Right lobe of liver (tissue), 6 donors: ENCODE data around the gene GGACT. TPM values are rescaled to one million over a fixed set of nuclear protein-coding genes. Genes with fewer than 3 reads are reported as not detected.

ENCODE experiments used
- ATAC-seq, 4 donors: fragments of 200-7000 bp; cut with Tn5 transposase; one replicate each; pipeline ENCODE4 v1.9.1; 2020; ENCODE audit warnings: mild to moderate bottlenecking in 4 of 4, moderate library complexity in 4 of 4
- DNase-seq, 3 donors: peaks; one replicate each; pipeline ENCODE4 v3.0.0-alpha.2; 2020
- H3K27ac ChIP-seq, 3 donors: fragments of 200-600 bp; one replicate each; pipeline ENCODE4 v1.8.0; 2022
- H3K27me3 ChIP-seq, 2 donors: fragments of 200-600 bp; one replicate each; pipeline ENCODE4 v1.8.0; 2022
- H3K36me3 ChIP-seq, 4 donors: fragments of 200-600 bp; sonication (generic) in 1 of 4; one replicate each; pipeline versions ENCODE4 v1.5.1 to v1.8.0; 2017 to 2022; ENCODE audit warnings: control low read depth in 1 of 4
- H3K4me1 ChIP-seq, 4 donors: fragments of 200-600 bp; sonication (generic) in 1 of 4; one replicate each; pipeline versions ENCODE4 v1.5.1 to v1.8.0; 2017 to 2022; ENCODE audit warnings: control low read depth in 1 of 4
- H3K4me3 ChIP-seq, 3 donors: fragments of 200-600 bp; one replicate each; pipeline ENCODE4 v1.8.0; 2022
- H3K9me3 ChIP-seq, 4 donors: fragments of 200-600 bp; sonication (generic) in 1 of 4; one replicate each; pipeline versions ENCODE4 v1.5.1 to v1.8.0; 2017 to 2022; ENCODE audit warnings: control low read depth in 1 of 4
- POLR2A ChIP-seq: fragments of 450-650 bp; IDR thresholded peaks from one replicate; pipeline ENCODE4 v1.6.1; 2017; ENCODE audit warnings: antibody characterized with exemption, mild to moderate bottlenecking
- WGBS: methylation state at CpG from one replicate; pipeline ENCODE4 v1.1.6; 2018; ENCODE audit warnings: low coverage, low lambda C conversion rate; ENCODE audit not compliant: insufficient coverage; ENCODE audit errors: missing lambda C conversion rate; 5-methylcytosine and 5-hydroxymethylcytosine counted together
- intact Hi-C, 2 donors: fragments of 100-400 bp; cut with DNase I; formaldehyde crosslinking; loops; one replicate each; pipeline versions ENCODE4 v1.11.2 to v1.14.1; 2022
- total RNA-seq, 6 experiments: library from RNA; depleted of rRNA in 2 of 6; stranded (reverse); fragments of >200 nt in 2 of 6; fragmentation: NEBNext Ultra II Directional in 3 of 6; extraction: Animal tissue kit (Norgen Biotek cat#: 25700) in 3 of 6; gene quantifications; one replicate each; pipeline versions ENCODE4 v1.1.0 to v1.2.4, GENCODE V29; 2016 to 2023
- TF ChIP-seq, protein P1 (sequence below), 4 donors: fragments of 200-600 bp in 3 of 4; fragments of 450-650 bp in 1 of 4; IDR thresholded peaks; one replicate each; pipeline versions ENCODE4 v1.5.1 to v1.8.0; 2016 to 2022; ENCODE audit warnings: antibody characterized with exemption in 4 of 4, mild to moderate bottlenecking in 2 of 4
- donor health status: DM: no; HTN: yes; CAD: no.
- donor health status: DM: no; HTN: no; CAD: no.
- donor health status: DM: no; HTN: no; CAD: no.
- donor health status: DM: no; HTN: yes; CAD: no.
- donor health status: DM: no; HTN: yes; CAD: no.

Gene GGACT
- total RNA-seq, 6 experiments from 2014 or later: 4.7 to 9.0 (median 5.9) TPM

DNA sequence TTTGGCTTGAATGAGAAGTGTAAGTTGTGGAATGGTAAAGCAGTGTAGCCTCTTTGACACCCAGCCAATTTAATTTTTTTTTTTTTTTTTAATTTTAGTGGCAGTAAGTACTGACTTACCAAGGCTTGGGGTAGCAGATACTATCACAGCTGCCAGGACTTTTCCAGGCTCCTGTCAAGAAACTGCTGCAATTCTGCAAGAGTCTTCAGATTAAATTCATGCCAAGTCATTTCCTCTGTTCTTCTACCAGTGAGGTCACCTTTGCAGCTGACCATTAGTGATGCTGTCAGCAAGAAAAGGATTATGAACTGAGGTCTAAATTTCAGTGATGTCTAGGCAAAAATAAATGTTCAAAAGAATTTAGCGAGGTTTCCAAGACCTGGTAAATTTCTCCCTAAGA lies 91.2 kb downstream of the GGACT start:
- Histone ChIP-seq H3K9me3 (no peaks in the 10 kb centered on the region), H3K27ac (no peak overlapping the region), H3K36me3 (no peaks in the 10 kb centered on the region), H3K4me3 (no peak overlapping the region), H3K27me3 (no peaks in the 10 kb centered on the region), H3K4me1 (no peaks in the 10 kb centered on the region)
- intact Hi-C loops: no loop called here
- ATAC-seq (peak in 1 of 4 donors; percentile 26), DNase-seq (no peak)
- TF ChIP-seq POLR2A: no peak
- TF ChIP-seq, protein P1, sequence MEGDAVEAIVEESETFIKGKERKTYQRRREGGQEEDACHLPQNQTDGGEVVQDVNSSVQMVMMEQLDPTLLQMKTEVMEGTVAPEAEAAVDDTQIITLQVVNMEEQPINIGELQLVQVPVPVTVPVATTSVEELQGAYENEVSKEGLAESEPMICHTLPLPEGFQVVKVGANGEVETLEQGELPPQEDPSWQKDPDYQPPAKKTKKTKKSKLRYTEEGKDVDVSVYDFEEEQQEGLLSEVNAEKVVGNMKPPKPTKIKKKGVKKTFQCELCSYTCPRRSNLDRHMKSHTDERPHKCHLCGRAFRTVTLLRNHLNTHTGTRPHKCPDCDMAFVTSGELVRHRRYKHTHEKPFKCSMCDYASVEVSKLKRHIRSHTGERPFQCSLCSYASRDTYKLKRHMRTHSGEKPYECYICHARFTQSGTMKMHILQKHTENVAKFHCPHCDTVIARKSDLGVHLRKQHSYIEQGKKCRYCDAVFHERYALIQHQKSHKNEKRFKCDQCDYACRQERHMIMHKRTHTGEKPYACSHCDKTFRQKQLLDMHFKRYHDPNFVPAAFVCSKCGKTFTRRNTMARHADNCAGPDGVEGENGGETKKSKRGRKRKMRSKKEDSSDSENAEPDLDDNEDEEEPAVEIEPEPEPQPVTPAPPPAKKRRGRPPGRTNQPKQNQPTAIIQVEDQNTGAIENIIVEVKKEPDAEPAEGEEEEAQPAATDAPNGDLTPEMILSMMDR (IDR thresholded peaks at IDR 0.05): no peak
- 100% methylated on average over 1 of the region's 1 CpG for WGBS

- no peak for ATAC-seq
- Histone ChIP-seq H3K4me3 (no peak overlapping the region), H3K9me3 (no peaks in the 10 kb centered on the region), H3K27ac (no peak overlapping the region), H3K27me3 (no peaks in the 10 kb centered on the region), H3K36me3 (no peaks in the 10 kb centered on the region), H3K4me1 (peaks cover 0 to 4% (median 0%) of the 10 kb centered on the region in 4 donors)
- no peak for TF ChIP-seq POLR2A
- TF ChIP-seq, protein P1 (IDR thresholded peaks at IDR 0.05): no peak
- 90% methylated on average over 1 of the region's 1 CpG for WGBS
- no peak for DNase-seq
- intact Hi-C loops: no loop called here
Measured at GRCh38 chr13:100495455-100495854, 93.1 kb downstream of the GGACT start.

DNA sequence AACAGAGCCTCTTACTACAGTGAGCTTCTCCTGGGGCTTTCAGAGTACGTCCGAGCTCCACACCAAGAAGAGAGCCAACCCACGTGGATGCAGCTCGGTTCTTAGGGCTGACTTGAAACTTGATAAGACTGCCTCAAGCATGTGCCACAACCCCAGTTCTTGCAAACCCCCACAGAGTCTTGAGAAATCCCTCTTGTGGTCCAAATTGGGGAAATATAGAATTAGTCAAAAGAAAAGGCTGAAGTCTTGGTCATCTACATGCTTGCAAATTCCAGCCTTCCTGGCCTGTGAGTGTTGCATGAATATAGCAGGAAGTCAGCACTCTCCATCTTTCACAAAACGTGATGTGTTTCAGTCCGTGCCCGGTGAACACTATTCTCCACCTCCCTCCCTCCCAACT lies 95.2 kb downstream of the GGACT start:
- no peak overlapping the region for H3K4me3 ChIP-seq
- ATAC-seq (no peak), DNase-seq (no peak)
- intact Hi-C loops: no loop called here
- H3K27ac ChIP-seq: no peak overlapping the region
- no peaks in the 10 kb centered on the region for H3K27me3 ChIP-seq
- H3K4me1 ChIP-seq: peaks cover 0 to 6% (median 0%) of the 10 kb centered on the region in 4 donors
- no peaks in the 10 kb centered on the region for H3K36me3 ChIP-seq
- H3K9me3 ChIP-seq: no peaks in the 10 kb centered on the region
- no peak for TF ChIP-seq POLR2A
- TF ChIP-seq, protein P1 (IDR thresholded peaks at IDR 0.05): no peak
- WGBS: 86% methylated on average over 3 of the region's 7 CpGs

DNA sequence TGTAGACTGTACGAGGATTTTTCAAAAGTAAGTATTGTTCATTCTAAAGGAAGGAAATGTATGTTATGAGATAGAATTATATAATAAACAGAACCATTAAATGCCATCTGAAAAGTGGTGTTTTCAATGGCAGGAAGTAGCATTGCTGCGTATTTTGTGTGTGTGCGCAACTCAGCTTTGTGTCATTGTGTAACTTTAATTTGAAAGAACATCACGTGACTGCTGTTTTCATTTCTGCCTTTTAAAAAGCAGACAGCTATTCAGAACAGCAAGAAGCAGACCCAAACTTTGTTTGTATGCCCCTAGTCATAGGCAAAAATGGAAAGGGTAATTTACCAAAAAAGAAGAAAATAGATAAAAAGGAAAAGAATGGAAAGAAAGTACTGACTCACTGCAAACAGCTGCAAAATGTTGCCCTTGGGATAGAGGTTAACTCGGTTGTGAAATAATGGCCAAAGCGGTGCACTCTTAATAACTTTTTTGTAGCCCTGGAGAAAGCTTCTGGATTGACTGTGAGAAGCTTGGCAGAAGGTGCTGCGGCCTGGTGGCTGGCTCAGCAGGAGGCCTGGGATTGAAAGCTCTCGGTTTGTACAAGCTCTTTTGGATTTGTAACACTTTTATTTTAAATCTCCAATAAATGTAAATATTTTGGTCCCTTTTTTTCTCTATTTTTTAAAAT lies 97.3 kb downstream of the GGACT start:
- H3K4me1 ChIP-seq: peaks cover 0 to 6% (median 0%) of the 10 kb centered on the region in 4 donors
- TF ChIP-seq POLR2A: no peak
- TF ChIP-seq, protein P1 (IDR thresholded peaks at IDR 0.05): no peak
- H3K27ac ChIP-seq: peak overlapping the region in 1 of 3 donors; percentile 21
- WGBS: 58% methylated on average over 8 of the region's 8 CpGs
- no peaks in the 10 kb centered on the region for H3K27me3 ChIP-seq
- intact Hi-C loops: no loop called here
- H3K9me3 ChIP-seq: no peaks in the 10 kb centered on the region
- H3K36me3 ChIP-seq: no peaks in the 10 kb centered on the region
- ATAC-seq: peak in 3 of 4 donors; percentile 47 to 63 (median 59)
- no peak for DNase-seq
- no peak overlapping the region for H3K4me3 ChIP-seq
